HFFc6 (cell line): Measurements from ENCODE around the gene GIPC3. TPM values are rescaled to one million over a fixed set of nuclear protein-coding genes. Genes with fewer than 3 reads are reported as not detected.
A peak's percentile ranks its signal among the peaks of the same experiment; 100 is the strongest.

Experiments used
- DNase-seq: peaks from one replicate; pipeline ENCODE4 v3.0.0-alpha.2; 2018
- H3K27ac Mint-ChIP-seq: 2 replicates; pipeline ENCODE4 v1.8.0; 2020; ENCODE audit warnings: mild to moderate bottlenecking, mixed read lengths
- H3K27me3 Mint-ChIP-seq: 2 replicates; pipeline ENCODE4 v1.8.0; 2021; ENCODE audit warnings: mild to moderate bottlenecking, moderate library complexity, mixed read lengths; ENCODE audit not compliant: insufficient read depth
- H3K36me3 Mint-ChIP-seq: 2 replicates; pipeline ENCODE4 v1.8.0; 2021; ENCODE audit warnings: low read depth, mixed read lengths
- H3K4me1 Mint-ChIP-seq: 2 replicates; pipeline ENCODE4 v1.8.0; 2020; ENCODE audit warnings: low read depth, mixed read lengths
- H3K4me3 Mint-ChIP-seq: 2 replicates; pipeline ENCODE4 v1.8.0; 2020; ENCODE audit warnings: mild to moderate bottlenecking, moderate library complexity, mixed read lengths
- H3K9me3 Mint-ChIP-seq: 2 replicates; pipeline ENCODE4 v1.8.0; 2020; ENCODE audit warnings: mild to moderate bottlenecking, mixed read lengths
- total RNA-seq, 6 experiments: library from RNA; stranded (reverse); fragmentation: NEBNext Ultra II Directional; extraction: Animal tissue kit (Norgen Biotek cat#: 25700); gene quantifications; 2 replicates in 1 of 6; 3 replicates in 5 of 6; pipeline ENCODE4 v1.2.3, GENCODE V29; 2021
- TF ChIP-seq, protein P1 (sequence below): fragments of 200-600 bp; sonication (generic); IDR thresholded peaks from 2 replicates; pipeline ENCODE4 v1.5.0; 2021; ENCODE audit warnings: antibody characterized with exemption, mild to moderate bottlenecking

GIPC3 gene
- total RNA-seq, 6 experiments from 2014 or later, result 0.10 to 0.17 (median 0.11) TPM; not detected in 2

GRCh38 chr19:3599776-3600187, 14.5 kb downstream of the GIPC3 start:
- H3K27ac Mint-ChIP-seq, result no peak overlapping the region
- TF ChIP-seq, protein P1, sequence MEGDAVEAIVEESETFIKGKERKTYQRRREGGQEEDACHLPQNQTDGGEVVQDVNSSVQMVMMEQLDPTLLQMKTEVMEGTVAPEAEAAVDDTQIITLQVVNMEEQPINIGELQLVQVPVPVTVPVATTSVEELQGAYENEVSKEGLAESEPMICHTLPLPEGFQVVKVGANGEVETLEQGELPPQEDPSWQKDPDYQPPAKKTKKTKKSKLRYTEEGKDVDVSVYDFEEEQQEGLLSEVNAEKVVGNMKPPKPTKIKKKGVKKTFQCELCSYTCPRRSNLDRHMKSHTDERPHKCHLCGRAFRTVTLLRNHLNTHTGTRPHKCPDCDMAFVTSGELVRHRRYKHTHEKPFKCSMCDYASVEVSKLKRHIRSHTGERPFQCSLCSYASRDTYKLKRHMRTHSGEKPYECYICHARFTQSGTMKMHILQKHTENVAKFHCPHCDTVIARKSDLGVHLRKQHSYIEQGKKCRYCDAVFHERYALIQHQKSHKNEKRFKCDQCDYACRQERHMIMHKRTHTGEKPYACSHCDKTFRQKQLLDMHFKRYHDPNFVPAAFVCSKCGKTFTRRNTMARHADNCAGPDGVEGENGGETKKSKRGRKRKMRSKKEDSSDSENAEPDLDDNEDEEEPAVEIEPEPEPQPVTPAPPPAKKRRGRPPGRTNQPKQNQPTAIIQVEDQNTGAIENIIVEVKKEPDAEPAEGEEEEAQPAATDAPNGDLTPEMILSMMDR, result peak; percentile 7; the same call in 1 of the 2 replicates
- no peak overlapping the region for H3K4me3 Mint-ChIP-seq
- no peaks in the 10 kb centered on the region for H3K4me1 Mint-ChIP-seq
- H3K9me3 Mint-ChIP-seq, result no peaks in the 10 kb centered on the region
- H3K36me3 Mint-ChIP-seq, result no peaks in the 10 kb centered on the region
- H3K27me3 Mint-ChIP-seq, result no peaks in the 10 kb centered on the region; the same call in none of the 2 replicates
- no peak for DNase-seq

DNA sequence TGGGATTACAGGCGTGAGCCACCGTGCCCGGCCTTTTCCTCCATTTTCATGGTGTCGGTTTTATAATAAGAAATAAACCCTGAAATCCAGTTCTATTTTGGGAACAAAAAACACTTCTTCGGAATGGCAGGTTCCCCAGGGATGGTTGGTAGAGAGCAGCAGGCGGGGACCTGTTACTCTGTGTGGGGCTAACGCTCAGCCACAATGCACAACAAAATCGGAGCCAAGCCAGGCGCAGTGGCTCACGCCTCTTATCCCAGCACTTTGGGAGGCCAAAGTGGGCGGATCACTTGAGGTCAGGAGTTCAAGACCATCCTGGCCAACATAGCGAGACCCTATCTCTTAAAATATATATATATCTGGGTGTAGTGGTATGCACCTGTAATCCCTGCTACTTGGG, 15.7 kb downstream of the GIPC3 start:
- H3K4me3 Mint-ChIP-seq, result no peak overlapping the region
- no peaks in the 10 kb centered on the region for H3K4me1 Mint-ChIP-seq
- no peak for DNase-seq
- H3K36me3 Mint-ChIP-seq, result no peaks in the 10 kb centered on the region
- H3K27me3 Mint-ChIP-seq, result no peaks in the 10 kb centered on the region; the same call in none of the 2 replicates
- no peaks in the 10 kb centered on the region for H3K9me3 Mint-ChIP-seq
- no peak overlapping the region for H3K27ac Mint-ChIP-seq
- TF ChIP-seq, protein P1, result no peak

- no peak overlapping the region for H3K4me3 Mint-ChIP-seq
- DNase-seq, result no peak
- no peaks in the 10 kb centered on the region for H3K36me3 Mint-ChIP-seq
- H3K27me3 Mint-ChIP-seq, result peaks cover 2% of the 10 kb centered on the region
- H3K9me3 Mint-ChIP-seq, result no peaks in the 10 kb centered on the region
- TF ChIP-seq, protein P1, result no peak
- H3K4me1 Mint-ChIP-seq, result peaks cover 12% of the 10 kb centered on the region
- H3K27ac Mint-ChIP-seq, result no peak overlapping the region
These were observed 18.0 kb downstream of the GIPC3 start for GRCh38 chr19:3603121-3603811.

DNA sequence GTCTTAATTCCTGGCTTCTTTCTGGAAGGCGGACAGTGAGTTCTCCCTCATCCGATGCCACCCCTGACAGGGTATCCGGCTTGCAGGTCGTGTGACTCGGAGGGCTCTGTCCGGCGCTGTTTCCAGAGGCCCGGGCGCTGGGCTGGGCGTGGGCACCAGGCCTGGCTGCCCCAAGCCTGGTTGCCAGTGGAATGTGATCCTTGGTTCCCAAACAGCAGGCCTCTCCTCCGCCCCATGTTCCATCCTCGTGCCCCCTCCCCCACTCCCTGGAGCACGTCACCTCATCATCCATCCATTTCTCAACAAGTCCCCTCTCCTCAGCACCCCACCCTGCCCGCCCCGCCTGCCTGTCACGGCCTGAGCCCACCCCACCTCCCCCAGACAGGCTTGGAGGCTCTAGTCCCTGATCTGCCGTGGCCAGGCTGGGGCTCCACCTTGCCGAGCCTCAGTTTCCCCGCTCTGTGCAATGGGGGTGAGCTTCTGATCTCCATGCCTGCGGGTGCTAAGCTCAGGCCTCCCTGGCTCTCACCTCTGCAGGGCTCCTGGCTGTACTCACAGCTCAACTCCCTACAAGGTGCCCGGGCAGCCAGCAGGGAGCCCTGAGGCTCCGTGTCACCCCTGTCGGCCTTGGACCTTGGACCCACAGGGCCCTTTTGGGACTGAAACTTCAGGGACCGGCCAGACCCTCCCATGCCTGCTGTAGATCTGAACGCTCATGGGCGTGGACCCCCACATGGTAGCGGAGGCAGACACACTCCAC, 19.1 kb downstream of the GIPC3 start:
- no peak overlapping the region for H3K27ac Mint-ChIP-seq
- no peak overlapping the region for H3K4me3 Mint-ChIP-seq
- no peaks in the 10 kb centered on the region for H3K36me3 Mint-ChIP-seq
- H3K27me3 Mint-ChIP-seq, result peaks cover 2% of the 10 kb centered on the region
- no peak for DNase-seq
- TF ChIP-seq, protein P1, result no peak
- H3K4me1 Mint-ChIP-seq, result peaks cover 14% of the 10 kb centered on the region
- no peaks in the 10 kb centered on the region for H3K9me3 Mint-ChIP-seq

DNA sequence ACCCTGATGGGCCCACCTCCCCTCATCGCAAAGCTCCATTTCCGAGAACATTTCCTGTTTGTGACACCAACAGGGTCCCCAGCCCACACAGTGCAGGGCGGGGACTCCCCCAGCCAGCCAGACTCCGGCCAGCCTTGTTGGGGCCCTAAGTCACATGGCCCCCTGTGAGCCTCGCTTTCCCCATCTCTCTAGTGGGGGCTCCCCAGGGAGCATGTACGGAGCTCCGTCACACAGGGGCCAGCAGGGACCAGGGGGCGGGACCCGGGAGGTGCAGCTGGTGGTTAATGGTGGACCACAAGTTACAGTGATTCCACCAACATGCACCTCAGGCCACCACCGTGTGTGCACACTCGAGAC, 19.7 kb downstream of the GIPC3 start:
- H3K4me3 Mint-ChIP-seq, result no peak overlapping the region
- no peaks in the 10 kb centered on the region for H3K9me3 Mint-ChIP-seq
- DNase-seq, result no peak
- no peak overlapping the region for H3K27ac Mint-ChIP-seq
- H3K27me3 Mint-ChIP-seq, result peaks cover 2% of the 10 kb centered on the region
- H3K36me3 Mint-ChIP-seq, result no peaks in the 10 kb centered on the region
- peaks cover 14% of the 10 kb centered on the region for H3K4me1 Mint-ChIP-seq
- TF ChIP-seq, protein P1, result no peak
